ENCODE results near the gene RBFOX1.

RBFOX1 gene

DNA sequence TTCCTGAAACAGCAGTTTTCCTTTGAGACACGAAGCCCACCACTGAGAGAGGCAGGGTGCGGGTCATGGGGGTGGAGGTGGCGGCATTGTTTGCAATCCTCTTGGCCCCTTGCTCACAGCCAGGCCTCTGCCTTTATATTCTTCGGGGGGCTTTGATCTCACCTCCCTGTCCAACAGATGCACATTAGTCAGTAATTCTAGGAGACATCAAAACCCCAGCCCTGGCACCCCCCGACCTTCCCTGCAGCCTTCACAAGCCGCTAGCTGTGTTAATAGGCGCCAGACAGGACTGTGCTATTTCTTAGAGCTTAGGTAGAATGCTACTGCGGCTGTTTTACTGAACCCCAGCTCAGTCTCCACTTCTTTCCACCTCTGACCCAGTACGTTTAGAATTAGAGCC is 212.6 kb downstream of the RBFOX1 start:
- no peak for DNase-seq

DNA sequence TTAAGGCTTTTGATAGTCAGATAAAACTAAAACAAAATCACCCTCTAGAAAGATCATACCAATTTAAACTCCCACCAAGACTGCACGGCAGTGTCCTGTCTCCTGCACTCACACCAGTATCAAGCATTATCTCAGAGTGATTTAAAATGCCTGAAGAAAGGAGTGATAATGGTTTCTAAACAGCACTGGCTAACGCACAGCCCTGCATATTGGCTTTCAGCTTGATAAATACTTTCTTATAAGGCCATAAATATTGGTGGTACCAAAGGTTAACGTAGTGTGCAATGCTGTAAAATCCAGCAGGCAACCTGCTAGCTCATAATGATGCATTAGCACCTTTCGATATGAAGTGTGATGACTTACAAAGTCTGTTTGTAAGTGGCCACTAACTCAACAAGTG is 214.3 kb downstream of the RBFOX1 start:
- no peak for DNase-seq

DNA sequence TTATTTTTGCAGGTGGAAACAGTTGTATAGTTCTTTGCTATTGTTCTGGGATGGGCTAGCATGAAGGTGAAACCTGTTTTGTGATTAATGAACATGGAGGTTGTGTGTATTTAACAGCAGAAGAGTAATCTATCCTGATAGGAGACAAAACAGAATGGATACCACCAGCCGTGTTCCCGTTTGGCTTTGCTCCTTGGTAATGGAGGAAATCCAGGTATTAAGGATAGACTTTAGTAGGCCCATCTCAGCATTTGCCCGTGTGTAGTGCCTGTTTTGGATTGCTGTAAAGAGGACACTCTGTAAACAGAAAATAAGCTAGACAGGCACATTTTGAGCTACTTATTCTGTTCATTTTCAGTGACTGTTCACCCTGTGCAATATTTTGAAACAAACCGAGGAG is 215.1 kb downstream of the RBFOX1 start:
- DNase-seq, result no peak

DNA sequence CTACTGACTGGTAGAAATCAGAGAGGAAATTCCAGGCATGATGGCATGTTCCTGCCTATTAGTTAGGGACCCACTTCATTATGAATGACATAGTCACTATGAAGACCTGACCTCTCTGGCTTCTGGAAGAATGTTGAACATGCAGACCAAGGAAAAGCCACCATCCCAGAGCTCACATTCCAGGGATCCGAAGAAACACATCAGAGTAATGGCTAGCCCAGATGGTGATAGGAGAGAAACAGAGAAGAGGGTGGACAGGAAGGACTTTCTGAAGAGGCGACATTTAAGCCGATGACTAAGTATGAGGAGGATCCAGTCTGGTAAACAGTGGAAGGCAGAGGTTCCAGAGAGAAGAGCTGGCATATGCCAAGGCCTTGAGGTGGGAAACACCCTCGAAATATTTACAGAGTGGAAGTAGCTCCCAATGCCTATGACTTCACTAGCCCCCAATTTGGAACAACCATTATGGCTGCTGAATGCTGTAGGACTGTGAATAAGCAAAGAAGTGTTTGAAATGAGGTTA is 216.2 kb downstream of the RBFOX1 start:
- no peak for DNase-seq

DNA sequence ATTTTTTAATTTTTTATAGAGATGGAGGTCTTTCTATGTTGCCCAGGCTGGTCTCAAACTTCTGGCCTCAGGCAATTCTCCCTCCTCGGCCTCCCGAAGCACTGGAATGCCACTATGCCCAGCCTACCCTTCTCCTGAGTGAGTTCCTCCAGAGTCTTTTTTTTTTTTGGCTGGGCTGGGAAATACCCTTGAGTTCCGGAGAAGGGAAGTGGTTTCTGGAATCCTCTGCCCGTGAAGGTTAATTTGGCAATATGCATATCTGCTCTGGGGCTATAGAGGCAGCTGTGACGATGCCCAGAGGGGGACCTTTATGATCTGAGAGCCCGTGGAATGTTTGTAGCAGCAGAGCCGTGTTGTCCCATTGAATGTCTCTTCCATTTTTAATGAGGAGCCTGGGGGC is 217.5 kb downstream of the RBFOX1 start:
- DNase-seq, result no peak

DNA sequence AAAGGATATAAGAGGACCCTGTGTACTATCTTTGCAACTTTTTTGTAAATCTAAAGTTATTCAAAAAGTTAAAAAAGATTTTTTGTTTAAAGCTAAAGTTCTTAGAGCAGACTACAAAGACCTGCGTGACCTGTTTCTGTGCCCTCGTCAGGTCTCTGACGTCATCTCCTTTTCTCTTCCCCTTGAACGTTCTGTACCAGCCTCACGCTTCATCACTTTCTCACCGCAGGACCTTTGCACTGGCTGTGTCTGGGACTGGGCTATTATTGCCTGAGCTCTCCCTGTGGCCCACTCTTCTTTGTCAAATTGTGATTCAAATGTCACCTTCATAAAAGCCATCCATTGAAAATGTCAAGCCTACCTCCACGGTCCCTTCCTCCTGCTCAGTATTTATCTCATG is 222.8 kb downstream of the RBFOX1 start:
- DNase-seq, result no peak

DNA sequence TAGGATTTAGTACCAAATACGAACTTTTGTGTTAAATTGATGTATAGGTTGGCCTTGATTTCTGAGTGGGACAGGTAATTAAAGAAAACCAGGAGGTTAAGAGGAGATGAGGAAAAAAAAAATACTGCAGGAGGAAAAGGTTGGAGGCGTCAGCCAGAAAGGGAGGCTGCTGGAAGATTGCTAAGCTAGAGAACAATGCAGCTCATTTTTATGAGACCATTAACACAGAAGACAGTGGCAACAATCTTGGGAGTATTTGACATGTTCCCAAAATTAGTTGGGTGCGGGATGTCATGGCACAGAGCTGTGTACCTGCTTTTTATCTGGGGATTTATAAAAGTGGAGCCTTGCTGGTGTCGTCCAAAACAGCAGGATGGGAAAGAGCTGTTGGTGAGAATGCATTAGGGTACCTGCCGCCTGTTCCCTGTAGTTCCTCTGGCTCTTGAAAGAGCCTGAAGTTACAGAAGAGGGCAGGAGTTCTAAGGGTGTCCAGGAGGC is 229.3 kb downstream of the RBFOX1 start:
- DNase-seq, result no peak

DNA sequence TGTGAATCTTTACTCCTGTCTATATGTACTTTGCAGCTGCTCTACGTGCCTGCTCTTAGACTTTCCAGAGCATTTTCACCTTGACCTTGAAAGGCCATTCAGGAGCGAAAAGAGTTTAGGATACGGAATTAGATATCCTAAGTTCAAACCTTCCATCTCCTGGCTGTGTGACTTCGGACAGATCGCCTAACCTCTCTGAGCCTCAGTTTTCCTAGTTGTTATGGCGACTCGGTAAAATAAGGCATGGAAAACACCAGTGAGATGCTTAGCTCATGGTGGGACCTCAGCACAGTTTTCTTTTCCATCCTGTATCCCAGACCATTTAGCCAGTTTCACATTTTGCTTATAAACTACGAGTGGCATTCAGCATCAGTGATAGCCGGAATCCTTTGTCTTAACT is 233.7 kb downstream of the RBFOX1 start:
- DNase-seq, result no peak

DNA sequence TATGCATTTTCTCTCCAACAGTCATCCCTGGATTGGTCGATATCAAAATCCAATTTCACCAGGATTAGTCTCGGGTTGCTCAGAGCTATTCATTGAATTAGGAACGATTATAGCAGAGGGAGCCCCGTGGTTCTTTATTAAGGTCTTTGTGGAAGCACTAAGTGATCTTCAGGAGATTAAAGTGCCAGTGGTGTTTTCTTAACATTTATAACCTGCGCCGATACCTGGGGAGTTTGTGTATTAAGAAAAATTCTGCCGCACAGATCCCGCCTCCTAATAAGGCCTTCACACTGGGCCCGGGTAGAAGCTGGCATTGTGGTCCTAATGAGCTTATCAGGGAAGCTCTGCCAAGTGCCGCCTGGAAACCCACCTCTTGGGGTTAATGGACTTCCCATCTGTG is 238.7 kb downstream of the RBFOX1 start:
- DNase-seq, result no peak

DNA sequence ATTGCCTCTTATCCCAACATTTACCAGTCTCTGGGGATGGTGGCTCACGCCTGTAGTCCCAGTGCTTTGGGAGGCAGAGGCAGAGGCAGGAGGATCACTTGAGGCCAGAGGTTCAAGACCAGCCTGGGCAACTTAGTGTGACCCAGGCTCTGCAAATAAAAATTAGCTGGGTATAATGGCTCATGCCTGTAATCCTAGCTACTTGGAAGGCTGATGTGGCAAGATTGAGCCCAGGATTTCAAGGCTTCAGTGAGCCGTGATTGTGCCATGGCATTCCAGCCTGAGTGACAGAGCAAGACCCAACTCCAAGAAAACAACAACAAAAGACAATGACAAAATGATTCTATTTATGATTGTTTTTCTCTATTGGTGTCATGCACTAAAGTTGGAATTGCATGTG is 244.9 kb downstream of the RBFOX1 start:
- no peak for DNase-seq

DNA sequence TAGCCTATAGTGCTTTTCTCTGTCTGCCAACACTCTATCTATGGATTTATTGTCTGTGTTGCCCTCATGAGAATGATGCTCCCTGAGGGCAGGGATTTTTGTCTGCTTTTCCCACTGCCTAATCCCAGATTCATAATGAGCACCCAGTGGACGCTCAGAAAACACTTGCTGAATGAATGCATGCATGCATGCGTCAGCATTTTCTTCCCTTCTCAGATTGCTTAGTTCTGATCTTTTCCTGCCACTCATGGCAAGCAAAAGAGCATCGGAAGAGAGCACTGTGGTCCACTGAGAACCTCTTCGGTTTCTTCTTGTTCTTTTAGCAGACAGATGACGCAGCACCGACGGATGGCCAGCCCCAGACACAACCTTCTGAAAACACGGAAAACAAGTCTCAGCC is 246.8 kb downstream of the RBFOX1 start:
- no peak for DNase-seq

DNA sequence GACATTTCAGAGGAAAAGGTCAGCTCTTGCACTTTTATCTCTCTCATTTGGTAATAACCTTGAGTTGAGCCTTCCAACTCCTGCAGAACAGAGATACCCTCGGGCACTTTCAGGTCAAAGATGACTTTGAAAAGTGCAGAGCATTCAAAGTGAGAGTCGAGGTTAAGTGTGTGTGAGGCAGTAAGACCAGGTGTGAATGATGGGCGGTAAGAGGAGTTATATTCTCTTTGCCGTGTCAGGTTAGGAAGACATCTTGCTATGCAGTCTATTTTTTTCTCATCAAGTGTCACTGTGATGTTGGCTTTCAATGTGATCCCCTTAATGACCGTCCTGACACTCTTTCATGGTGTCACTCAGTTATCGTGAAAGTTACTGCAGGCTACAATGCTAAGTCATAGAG is 248.5 kb downstream of the RBFOX1 start:
- DNase-seq, result no peak

DNA sequence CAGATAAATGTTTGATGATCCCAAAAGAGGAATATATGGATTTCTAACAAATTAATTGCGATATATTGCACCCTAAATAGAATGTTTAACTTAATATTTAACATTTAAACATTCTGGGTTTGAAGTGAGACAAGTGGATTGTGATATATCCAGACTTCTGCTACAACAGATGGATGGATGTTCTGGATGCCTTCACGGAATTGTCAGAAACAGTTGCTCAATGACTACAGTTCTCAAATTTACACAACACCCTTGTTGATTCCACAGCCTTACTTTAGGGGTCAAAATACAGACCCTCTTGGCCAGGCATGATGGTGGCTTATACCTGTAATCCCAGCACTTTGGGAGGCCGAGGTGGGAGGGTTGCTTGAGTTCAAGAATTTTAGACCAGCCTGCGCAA is 250.8 kb downstream of the RBFOX1 start:
- DNase-seq, result no peak

DNA sequence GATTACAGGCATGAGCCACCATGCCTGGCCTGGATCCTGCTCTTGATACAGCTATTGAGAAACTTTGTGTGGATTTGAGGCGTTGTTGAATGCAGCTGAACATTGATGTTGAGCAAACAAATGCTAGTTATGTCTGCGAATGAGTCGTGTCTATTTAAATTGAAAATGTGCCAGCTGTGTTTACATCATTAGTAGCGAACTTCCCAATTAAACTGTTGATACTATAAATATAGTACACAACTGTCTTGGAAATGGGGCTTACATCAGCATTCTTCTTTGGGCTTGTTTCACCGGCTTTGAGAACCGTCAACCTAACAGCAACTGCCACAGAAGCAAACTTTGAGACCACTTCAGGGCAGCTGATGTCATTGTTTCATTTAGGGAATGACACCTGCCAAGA is 251.9 kb downstream of the RBFOX1 start:
- DNase-seq, result no peak

DNA sequence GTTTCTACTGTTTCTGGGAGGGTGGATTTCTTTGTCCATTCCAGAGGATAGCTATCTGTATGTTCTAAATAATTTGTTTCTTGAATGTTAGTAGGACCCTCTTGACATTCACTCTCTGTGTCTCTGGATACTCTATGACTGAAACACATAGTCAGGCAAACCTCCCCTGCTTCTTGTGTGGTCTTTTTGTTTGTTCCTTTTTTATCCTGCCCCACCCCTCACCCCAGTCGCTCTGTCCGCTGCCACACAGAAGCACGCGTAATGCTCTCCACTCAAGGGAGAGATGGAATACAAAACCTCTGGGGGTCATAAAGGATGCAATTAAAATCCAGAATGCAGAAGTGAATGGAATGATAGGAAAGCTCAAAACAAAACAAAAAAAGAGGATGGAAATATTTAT is 253.1 kb downstream of the RBFOX1 start:
- DNase-seq, result no peak

DNA sequence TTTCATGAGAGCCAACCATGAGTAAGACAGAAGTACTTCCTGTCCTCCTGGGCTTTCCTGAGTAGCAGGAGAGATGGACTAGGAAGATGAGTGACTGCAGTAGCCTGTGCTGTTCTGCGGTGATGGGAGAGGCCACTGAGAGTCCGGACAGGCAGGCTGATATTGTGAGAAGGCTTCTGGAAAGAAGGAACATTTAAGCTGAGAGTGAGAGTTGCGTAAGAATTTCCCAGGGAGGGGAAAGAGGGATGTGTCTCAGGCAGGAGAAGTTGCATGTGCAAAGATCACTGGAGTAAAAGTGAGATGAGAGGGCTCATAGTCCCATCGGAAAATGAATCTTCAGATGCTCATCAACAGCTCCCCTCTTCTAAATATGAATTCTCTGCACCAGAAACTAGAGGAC is 258.3 kb downstream of the RBFOX1 start:
- DNase-seq, result no peak

DNA sequence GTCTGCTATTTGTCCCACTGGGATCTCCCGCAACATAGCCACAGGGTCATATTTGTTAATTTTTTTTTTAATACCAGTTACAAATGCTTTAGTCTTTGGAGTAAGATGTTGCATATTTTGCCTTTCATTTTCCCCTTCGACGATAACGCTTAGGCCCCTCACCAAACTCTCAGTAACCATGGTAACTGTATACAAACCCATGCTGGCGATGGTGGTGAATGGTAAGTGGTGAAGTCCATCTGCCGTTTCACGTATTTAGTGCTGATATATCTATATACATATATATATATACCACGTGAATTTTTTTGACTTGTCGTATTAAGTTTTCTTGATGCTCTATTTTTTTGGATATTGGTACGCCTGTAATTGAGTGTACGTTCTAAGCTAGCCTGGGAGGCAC is 263.7 kb downstream of the RBFOX1 start:
- no peak for DNase-seq

DNA sequence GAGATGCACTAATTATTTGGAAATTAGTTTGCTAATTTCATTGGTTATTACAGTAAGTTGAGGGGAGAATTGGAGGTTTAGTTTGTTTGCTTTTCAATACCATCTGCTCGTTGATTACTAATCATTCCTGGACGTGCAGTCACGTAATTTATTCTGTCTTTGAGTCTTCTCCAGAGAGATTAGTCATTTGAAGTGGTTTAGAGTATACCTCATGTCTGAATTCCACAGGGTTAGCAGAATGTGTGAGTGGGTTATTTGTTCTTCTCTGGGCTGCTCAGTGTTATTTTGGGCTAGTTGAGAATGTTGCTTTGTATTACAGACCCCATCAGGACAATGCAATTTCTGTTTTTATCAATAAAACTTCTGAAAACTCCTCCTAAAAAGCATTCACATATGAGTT is 265.0 kb downstream of the RBFOX1 start:
- DNase-seq, result no peak

DNA sequence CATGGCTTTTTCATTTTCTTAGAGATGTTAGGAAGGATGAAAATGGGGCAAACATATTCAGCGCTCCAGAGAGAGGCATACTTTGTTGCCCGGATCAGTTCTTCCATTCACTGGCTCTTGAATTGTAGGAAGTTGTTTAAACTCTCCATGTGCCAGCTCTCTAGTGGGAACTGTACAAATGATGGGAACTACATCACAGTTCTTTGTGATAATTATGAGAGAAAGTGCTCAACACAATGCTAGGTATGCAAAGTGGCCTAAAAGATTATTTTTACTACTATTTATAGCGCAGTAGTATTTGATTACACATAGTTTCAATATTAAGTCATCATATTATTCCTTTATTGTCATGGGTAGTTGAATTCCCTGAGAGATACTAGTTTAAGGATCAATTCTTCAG is 268.5 kb downstream of the RBFOX1 start:
- DNase-seq, result no peak

DNA sequence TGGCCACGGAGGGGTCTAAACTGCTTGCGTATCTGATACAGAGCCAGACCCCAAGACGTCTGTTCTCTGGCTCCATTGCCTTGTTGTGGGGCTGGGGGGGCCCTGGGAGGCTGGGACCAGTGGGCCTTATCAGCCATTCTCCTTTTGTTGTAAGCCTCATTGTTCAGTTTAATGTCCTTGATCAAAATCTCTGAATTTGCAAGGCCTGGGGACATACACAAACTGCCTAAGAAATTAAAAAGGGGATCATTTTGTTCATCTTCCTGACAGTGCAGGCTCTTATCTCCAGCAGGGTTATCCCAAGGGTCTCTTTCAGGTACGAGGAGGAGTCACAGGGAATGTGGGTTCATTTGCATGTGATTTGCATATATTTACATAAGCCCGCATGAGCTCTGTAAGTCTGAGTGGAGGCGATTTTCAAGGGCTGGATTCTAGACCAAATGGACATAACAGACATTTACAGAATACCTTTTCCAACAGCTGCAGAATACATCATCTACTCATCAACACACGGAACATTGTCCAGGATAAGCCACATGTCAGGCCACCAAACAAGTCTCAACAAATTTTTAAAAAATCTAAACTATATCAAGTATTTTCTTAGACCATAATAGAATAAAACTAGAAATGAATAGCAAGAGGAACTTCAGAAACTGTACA is 269.8 kb downstream of the RBFOX1 start:
- no peak for DNase-seq

DNA sequence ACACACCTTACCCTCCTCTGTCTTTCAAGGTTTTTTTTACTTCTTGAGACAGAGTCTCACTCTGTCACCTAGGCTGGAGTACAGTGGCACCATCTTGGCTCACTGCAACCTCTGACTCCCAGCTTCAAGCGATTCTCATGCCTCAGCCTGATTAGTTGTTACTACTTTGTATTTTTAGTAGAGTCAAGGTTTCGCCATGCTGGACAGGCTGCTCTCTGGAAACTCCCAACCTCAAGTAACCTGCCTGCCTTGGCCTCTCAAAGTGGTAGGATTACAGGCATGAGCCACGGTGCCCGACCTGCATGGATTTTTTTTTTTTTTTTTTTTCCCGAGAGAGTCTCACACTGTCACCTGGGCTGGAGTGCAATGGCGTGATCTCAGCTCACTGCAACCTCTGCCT is 273.2 kb downstream of the RBFOX1 start:
- no peak for DNase-seq

DNA sequence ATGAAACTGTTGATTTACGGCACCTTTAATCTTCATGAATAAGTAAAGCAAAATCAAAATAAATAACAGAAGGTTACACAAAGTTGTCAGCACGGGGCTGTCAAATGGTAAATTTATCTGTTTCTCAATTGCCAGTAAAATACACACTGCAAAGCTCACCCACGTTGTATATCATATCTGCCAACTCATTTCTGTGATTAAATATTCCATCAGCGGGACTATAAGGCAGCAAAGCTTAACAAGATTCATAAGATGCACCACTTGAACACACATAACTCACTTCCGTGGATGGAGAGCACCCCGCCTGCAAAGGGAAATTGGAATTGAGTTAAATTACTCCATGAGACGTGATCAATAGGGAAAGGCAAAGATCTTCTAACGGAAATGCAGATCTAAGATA is 280.0 kb downstream of the RBFOX1 start:
- DNase-seq, result no peak

DNA sequence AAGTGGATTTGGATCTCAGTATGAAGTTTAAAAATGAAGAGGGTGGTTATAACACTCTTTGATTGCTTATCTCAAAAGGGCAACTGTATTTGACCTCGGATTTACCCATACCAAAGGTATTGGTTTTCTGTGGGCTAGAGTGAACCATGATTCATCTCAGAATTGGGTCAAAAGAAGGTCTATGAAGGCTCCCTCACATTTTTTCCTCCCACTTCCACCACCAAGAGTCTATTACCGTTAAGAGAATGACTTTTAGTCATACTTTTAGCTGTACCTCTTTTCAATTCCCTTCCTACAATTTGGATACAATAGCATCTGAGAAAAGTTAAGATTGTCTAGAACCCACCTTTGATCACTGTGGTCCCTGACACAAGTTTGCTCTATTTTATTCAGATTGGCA is 280.9 kb downstream of the RBFOX1 start:
- DNase-seq, result no peak

DNA sequence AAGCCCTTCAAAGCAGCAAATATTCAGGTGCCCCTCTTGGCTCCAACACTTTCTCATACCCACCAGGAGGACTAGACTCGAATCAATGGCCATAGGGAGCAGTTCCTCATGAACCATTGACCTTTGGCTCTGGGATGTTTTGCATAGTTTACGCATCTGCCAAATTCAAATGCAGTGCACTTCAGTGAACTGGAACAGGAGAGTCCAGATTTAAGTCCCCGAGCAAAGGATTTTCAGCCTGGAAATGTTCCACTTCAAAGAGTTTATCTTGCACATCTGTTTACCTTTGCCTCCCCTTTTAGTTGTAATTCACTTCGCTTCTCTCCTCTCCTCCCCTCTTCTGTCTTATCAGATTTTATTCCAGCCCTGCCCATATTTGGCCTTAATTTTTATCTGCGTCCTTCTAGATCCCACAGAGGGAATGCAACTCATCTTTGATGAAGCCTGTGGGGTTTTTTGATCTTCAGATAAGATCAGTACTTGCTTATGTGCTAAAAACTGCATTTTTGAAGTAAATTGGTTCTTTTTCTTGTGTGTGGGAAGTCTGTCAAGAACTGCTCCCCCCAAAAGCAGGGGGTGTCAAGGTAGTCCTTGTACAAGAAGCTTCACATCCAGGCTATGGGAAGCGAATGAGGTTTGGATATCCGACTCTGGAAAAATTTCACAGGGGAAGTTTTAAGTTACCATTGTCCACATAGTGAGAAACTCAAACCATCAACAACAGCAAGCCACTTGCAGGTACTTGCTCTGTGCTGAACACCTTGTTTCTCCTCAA is 281.6 kb downstream of the RBFOX1 start:
- DNase-seq, result no peak

DNA sequence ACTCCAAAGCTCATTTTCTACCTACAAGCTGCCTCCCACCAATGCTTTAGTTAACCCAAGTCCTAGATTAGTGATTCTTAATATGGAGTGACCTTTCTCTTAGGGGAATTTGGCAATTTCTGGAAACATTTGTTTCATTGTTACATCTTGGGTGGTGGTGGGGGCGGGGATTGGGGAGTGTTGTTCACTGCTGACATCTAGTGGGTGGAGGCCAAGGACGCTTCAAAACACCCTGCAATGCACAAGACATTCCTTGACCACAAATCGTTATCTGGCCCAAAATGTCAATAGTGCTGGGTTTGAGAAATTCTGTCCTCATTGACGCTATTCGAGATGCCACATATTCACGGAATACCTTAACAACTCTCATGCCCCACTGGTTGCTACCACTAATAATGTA is 282.9 kb downstream of the RBFOX1 start:
- DNase-seq, result no peak
